ENCODE measurements around the gene BMP2.

Gene BMP2

DNA sequence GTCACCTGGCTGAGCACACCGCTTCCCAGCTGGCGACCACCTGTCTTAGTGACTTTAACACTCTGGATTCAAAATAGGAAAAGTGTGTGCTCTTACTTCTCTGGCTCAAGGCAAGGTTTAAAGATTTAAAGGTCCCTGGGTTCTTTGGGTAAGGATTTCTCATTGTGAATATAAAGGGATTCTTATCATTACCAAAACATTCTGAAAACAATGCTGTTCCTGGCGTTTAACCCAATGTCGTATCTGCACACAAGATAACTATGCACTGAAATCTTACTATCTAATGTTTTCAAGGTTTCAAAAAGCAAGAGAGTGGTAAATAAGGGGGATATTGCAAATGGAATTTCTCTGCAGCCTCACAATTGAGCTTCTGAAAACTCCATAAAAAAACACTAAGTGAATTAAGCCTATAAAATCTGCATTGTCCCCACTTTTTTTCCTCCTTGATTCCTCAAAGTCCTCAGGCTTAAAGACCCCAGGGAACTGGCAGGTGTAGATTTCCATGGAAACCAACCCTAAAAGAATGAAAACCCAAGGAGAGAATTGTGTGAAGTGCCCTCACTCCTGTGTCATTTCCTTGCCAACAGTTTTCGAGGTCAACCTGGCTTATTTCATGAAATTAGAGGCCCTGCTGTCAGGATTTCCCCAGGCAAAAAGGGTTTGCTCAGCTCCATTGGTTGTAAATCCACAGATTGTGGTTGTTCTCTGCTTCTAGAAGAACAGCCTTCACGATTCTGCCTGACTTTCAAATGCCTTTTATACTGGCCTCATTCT is 44.0 kb downstream of the BMP2 start:
- H3K27me3 ChIP-seq (ENCODE audit: control insufficient read depth in 1 of 2, insufficient read depth in 1 of 2, low read length in 2 of 2): peaks cover 12 to 21% of the 10 kb centered on the region in 2 experiments
- no peaks in the 10 kb centered on the region for H3K4me1 ChIP-seq (ENCODE audit: control insufficient read depth, insufficient read depth, low read depth, low read length)
- no peak overlapping the region for H3K18ac ChIP-seq (ENCODE audit: low read depth in 1 of 2, low read length in 2 of 2)
- WGBS: 74% methylated on average over 4 of the region's 6 CpGs
- no peaks in the 10 kb centered on the region for H3K36me3 ChIP-seq (ENCODE audit: control insufficient read depth in 1 of 2, insufficient read depth in 2 of 2, low read depth in 1 of 2, low read length in 2 of 2)
- H2BK5ac ChIP-seq (ENCODE audit: low read depth, low read length, poor library complexity, severe bottlenecking): no peak overlapping the region
- no peaks in the 10 kb centered on the region for H3K79me1 ChIP-seq (replicated peaks; ENCODE audit: low read length, poor library complexity, severe bottlenecking)
- no peak overlapping the region for H3K4me2 ChIP-seq (ENCODE audit: low read length, poor library complexity, severe bottlenecking)
- no peak overlapping the region for H2BK120ac ChIP-seq (ENCODE audit: low read depth, low read length)
- no peak overlapping the region for H3K4me3 ChIP-seq (ENCODE audit: insufficient read depth in 1 of 2, low read depth in 1 of 2, low read length in 2 of 2)
- no peak overlapping the region for H4K8ac ChIP-seq (ENCODE audit: low read length)
- H2BK15ac ChIP-seq (ENCODE audit: low read depth, poor library complexity, severe bottlenecking): no peak overlapping the region
- H3K27ac ChIP-seq (ENCODE audit: low read length, poor library complexity, severe bottlenecking): no peak overlapping the region
- no peak overlapping the region for H2AK5ac ChIP-seq (ENCODE audit: low read length, severe bottlenecking)
- H2AFZ ChIP-seq (ENCODE audit: low read depth, low read length): no peak overlapping the region
- no peak overlapping the region for H3K9ac ChIP-seq (ENCODE audit: low read length)
- no peak overlapping the region for H3K23ac ChIP-seq (ENCODE audit: low read length in 2 of 2)
- H3K9me3 ChIP-seq (ENCODE audit: control insufficient read depth, low read length): no peaks in the 10 kb centered on the region
- no peak overlapping the region for H3K4ac ChIP-seq (ENCODE audit: low read depth in 1 of 2, low read length in 2 of 2)
- H2BK12ac ChIP-seq (ENCODE audit: low read length in 2 of 2): no peak overlapping the region
- no peak for DNase-seq
- no peak overlapping the region for H3K14ac ChIP-seq (ENCODE audit: low read length in 2 of 2)
- H4K91ac ChIP-seq (ENCODE audit: low read length): no peak overlapping the region

DNA sequence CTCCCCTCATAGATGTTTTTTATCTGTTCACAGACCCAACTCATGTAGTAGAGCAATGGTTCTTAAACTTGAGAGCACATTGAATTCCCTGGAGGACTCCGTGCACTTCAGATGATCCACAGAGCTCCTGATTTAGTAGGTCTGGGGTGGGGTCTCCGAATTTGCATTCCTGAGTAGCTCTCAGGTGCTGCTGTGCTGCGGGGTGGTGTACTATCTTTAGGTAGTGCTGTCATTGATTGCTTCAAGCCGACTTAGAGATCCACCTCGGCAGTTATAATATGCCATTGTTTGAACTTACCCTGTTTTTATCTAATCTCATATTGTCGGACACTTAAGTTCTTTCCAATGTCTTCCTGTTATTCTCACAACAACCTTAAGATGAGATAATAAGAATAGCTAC is 45.0 kb downstream of the BMP2 start:
- Histone ChIP-seq H2BK5ac (ENCODE audit: low read depth, low read length, poor library complexity, severe bottlenecking) (no peak overlapping the region), H2BK120ac (ENCODE audit: low read depth, low read length) (no peak overlapping the region), H3K27ac (ENCODE audit: low read length, poor library complexity, severe bottlenecking) (no peak overlapping the region), H2BK12ac (ENCODE audit: low read length in 2 of 2) (no peak overlapping the region), H4K8ac (ENCODE audit: low read length) (no peak overlapping the region), H3K4ac (ENCODE audit: low read depth in 1 of 2, low read length in 2 of 2) (no peak overlapping the region), H3K4me2 (ENCODE audit: low read length, poor library complexity, severe bottlenecking) (no peak overlapping the region), H3K36me3 (ENCODE audit: control insufficient read depth in 1 of 2, insufficient read depth in 2 of 2, low read depth in 1 of 2, low read length in 2 of 2) (no peaks in the 10 kb centered on the region), H3K14ac (ENCODE audit: low read length in 2 of 2) (no peak overlapping the region), H3K9ac (ENCODE audit: low read length) (no peak overlapping the region), H3K4me1 (ENCODE audit: control insufficient read depth, insufficient read depth, low read depth, low read length) (no peaks in the 10 kb centered on the region), H3K9me3 (ENCODE audit: control insufficient read depth, low read length) (no peaks in the 10 kb centered on the region), H4K91ac (ENCODE audit: low read length) (no peak overlapping the region), H3K4me3 (ENCODE audit: insufficient read depth in 1 of 2, low read depth in 1 of 2, low read length in 2 of 2) (no peak overlapping the region), H2AFZ (ENCODE audit: low read depth, low read length) (no peak overlapping the region), H2BK15ac (ENCODE audit: low read depth, poor library complexity, severe bottlenecking) (no peak overlapping the region), H3K18ac (ENCODE audit: low read depth in 1 of 2, low read length in 2 of 2) (no peak overlapping the region), H2AK5ac (ENCODE audit: low read length, severe bottlenecking) (no peak overlapping the region), H3K79me1 (replicated peaks; ENCODE audit: low read length, poor library complexity, severe bottlenecking) (no peaks in the 10 kb centered on the region), H3K23ac (ENCODE audit: low read length in 2 of 2) (no peak overlapping the region), H3K27me3 (ENCODE audit: control insufficient read depth in 1 of 2, insufficient read depth in 1 of 2, low read length in 2 of 2) (peaks cover 12 to 21% of the 10 kb centered on the region in 2 experiments)
- DNase-seq: no peak
- WGBS: 2% methylated on average over 2 of the region's 6 CpGs

DNA sequence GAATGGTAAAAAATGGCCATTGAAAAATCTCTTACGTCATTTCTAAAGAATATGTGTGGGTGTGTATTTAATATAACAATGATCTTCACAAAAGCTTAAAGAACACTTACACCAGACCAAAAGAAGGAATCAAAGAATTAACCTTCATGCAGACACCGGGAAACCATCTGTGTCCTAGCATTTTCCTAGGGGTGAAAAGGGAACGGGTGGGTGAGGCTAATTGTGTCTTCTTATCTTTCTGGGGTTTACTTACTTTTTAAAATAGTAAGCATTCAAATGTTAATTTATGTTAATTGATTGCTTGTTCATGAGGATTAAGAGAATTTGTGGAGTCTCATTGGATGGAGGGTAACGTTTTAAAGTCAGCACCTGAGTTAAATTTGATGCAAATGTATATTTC is 47.5 kb downstream of the BMP2 start:
- no peak overlapping the region for H3K4me3 ChIP-seq (ENCODE audit: insufficient read depth in 1 of 2, low read depth in 1 of 2, low read length in 2 of 2)
- WGBS: 33% methylated on average over 3 of the region's 4 CpGs
- H2BK12ac ChIP-seq (ENCODE audit: low read length in 2 of 2): no peak overlapping the region
- no peaks in the 10 kb centered on the region for H3K36me3 ChIP-seq (ENCODE audit: control insufficient read depth in 1 of 2, insufficient read depth in 2 of 2, low read depth in 1 of 2, low read length in 2 of 2)
- H4K91ac ChIP-seq (ENCODE audit: low read length): no peak overlapping the region
- H3K4me1 ChIP-seq (ENCODE audit: control insufficient read depth, insufficient read depth, low read depth, low read length): no peaks in the 10 kb centered on the region
- H3K23ac ChIP-seq (ENCODE audit: low read length in 2 of 2): no peak overlapping the region
- H3K14ac ChIP-seq (ENCODE audit: low read length in 2 of 2): no peak overlapping the region
- H2BK120ac ChIP-seq (ENCODE audit: low read depth, low read length): no peak overlapping the region
- no peaks in the 10 kb centered on the region for H3K79me1 ChIP-seq (replicated peaks; ENCODE audit: low read length, poor library complexity, severe bottlenecking)
- no peak overlapping the region for H2AK5ac ChIP-seq (ENCODE audit: low read length, severe bottlenecking)
- H3K9me3 ChIP-seq (ENCODE audit: control insufficient read depth, low read length): no peaks in the 10 kb centered on the region
- no peak overlapping the region for H3K9ac ChIP-seq (ENCODE audit: low read length)
- no peak overlapping the region for H4K8ac ChIP-seq (ENCODE audit: low read length)
- no peak for DNase-seq
- no peak overlapping the region for H3K27ac ChIP-seq (ENCODE audit: low read length, poor library complexity, severe bottlenecking)
- no peak overlapping the region for H2BK5ac ChIP-seq (ENCODE audit: low read depth, low read length, poor library complexity, severe bottlenecking)
- H3K18ac ChIP-seq (ENCODE audit: low read depth in 1 of 2, low read length in 2 of 2): no peak overlapping the region
- H2BK15ac ChIP-seq (ENCODE audit: low read depth, poor library complexity, severe bottlenecking): no peak overlapping the region
- no peak overlapping the region for H3K4ac ChIP-seq (ENCODE audit: low read depth in 1 of 2, low read length in 2 of 2)
- H2AFZ ChIP-seq (ENCODE audit: low read depth, low read length): no peak overlapping the region
- H3K27me3 ChIP-seq (ENCODE audit: control insufficient read depth in 1 of 2, insufficient read depth in 1 of 2, low read length in 2 of 2): peaks cover 12 to 21% of the 10 kb centered on the region in 2 experiments
- H3K4me2 ChIP-seq (ENCODE audit: low read length, poor library complexity, severe bottlenecking): no peak overlapping the region

DNA sequence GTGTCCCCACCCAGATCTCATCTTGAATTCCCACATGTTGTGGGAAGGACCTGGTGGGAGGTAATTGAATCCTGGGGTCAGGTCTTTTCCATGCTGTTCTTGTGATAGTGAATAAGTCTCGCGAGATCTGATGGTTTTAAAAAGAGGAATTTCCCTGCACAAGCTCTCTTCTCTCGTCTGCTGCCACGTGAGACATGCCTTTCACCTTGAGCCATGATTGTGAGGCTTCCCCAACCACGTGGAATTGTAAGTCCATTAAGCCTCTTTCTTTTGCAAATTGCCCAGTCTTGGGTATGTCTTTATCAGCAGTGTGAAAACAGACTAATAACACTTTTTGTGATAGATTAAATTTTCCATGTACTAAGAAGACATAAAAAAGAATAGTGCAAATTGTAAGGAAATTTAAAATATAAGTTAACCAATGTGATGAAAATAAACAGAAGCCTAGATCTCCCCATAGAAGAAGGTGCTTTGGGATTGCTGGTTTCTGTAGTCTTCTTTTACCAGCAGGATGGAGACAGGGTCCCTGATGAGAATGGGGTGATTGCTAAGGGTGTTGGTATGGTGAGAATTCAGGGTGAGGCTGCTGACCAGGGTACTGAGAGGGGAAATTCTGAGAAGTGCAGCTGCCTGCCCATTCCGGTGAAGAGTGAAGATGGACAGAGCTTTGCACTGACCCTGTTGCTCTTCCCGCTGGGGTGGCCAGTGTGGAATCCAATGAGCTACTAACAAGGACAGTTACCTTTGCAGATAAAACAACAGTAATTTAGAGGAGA is 50.7 kb downstream of the BMP2 start:
- Histone ChIP-seq H2AFZ (ENCODE audit: low read depth, low read length) (no peak overlapping the region), H4K91ac (ENCODE audit: low read length) (no peak overlapping the region), H3K27ac (ENCODE audit: low read length, poor library complexity, severe bottlenecking) (no peak overlapping the region), H3K9ac (ENCODE audit: low read length) (no peak overlapping the region), H3K14ac (ENCODE audit: low read length in 2 of 2) (peak overlapping the region in 1 of 2 experiments; percentile 68), H2BK15ac (ENCODE audit: low read depth, poor library complexity, severe bottlenecking) (no peak overlapping the region), H2BK5ac (ENCODE audit: low read depth, low read length, poor library complexity, severe bottlenecking) (no peak overlapping the region), H2BK12ac (ENCODE audit: low read length in 2 of 2) (no peak overlapping the region), H4K8ac (ENCODE audit: low read length) (no peak overlapping the region), H3K27me3 (ENCODE audit: control insufficient read depth in 1 of 2, insufficient read depth in 1 of 2, low read length in 2 of 2) (peaks cover 5 to 17% of the 10 kb centered on the region in 2 experiments), H3K18ac (ENCODE audit: low read depth in 1 of 2, low read length in 2 of 2) (peak overlapping the region in 1 of 2 experiments; percentile 8), H3K36me3 (ENCODE audit: control insufficient read depth in 1 of 2, insufficient read depth in 2 of 2, low read depth in 1 of 2, low read length in 2 of 2) (no peaks in the 10 kb centered on the region), H3K23ac (ENCODE audit: low read length in 2 of 2) (no peak overlapping the region), H2BK120ac (ENCODE audit: low read depth, low read length) (no peak overlapping the region), H3K9me3 (ENCODE audit: control insufficient read depth, low read length) (no peaks in the 10 kb centered on the region), H3K4ac (ENCODE audit: low read depth in 1 of 2, low read length in 2 of 2) (no peak overlapping the region), H3K4me1 (ENCODE audit: control insufficient read depth, insufficient read depth, low read depth, low read length) (no peaks in the 10 kb centered on the region), H3K4me2 (ENCODE audit: low read length, poor library complexity, severe bottlenecking) (no peak overlapping the region), H3K79me1 (replicated peaks; ENCODE audit: low read length, poor library complexity, severe bottlenecking) (no peaks in the 10 kb centered on the region), H3K4me3 (ENCODE audit: insufficient read depth in 1 of 2, low read depth in 1 of 2, low read length in 2 of 2) (no peak overlapping the region), H2AK5ac (ENCODE audit: low read length, severe bottlenecking) (no peak overlapping the region)
- 84% methylated on average over 4 of the region's 7 CpGs for WGBS
- DNase-seq: no peak
